ENCODE results near the gene CD28.

CD28 gene

DNA sequence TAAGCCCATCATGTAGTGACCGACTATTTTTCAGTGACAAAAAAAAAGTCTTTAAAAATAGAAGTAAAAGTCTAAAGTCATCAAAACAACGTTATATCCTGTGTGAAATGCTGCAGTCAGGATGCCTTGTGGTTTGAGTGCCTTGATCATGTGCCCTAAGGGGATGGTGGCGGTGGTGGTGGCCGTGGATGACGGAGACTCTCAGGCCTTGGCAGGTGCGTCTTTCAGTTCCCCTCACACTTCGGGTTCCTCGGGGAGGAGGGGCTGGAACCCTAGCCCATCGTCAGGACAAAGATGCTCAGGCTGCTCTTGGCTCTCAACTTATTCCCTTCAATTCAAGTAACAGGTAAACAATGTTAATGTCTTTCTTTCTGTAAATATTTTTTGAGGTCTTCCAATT, at the start of gene CD28:
Gene CD28, plus strand, starts transcription at position 237 of the 400 bp plus-strand sequence. Its CDS starts 58 bp downstream, at position 295.
- peak within 1 kb of the TSS; percentile 25 for H3K4me2 ChIP-seq (ENCODE audit: low read length)
- no peak within 1 kb of the TSS for H3K27ac ChIP-seq (ENCODE audit: low read depth, low read length, poor library complexity, severe bottlenecking)
- H3K9ac ChIP-seq (ENCODE audit: low read length), result no peak within 1 kb of the TSS

GRCh38 chr2:203659331-203660049, 46.9 kb upstream of the CD28 start:
- Histone ChIP-seq H3K4me2 (ENCODE audit: low read length) (no peak overlapping the region), H3K9me2 (ENCODE audit: low read depth, low read length) (no peaks in the 10 kb centered on the region), H2AFZ (ENCODE audit: low read length) (no peak overlapping the region), H3K27me3 (ENCODE audit: insufficient read depth, low read length) (no peaks in the 10 kb centered on the region), H3F3A (ENCODE audit: insufficient read depth, low read length) (no peaks in the 10 kb centered on the region), H4K20me1 (ENCODE audit: insufficient read depth, low read length) (no peaks in the 10 kb centered on the region), H3K79me2 (ENCODE audit: insufficient read depth, low read length) (no peaks in the 10 kb centered on the region), H3K36me3 (ENCODE audit: insufficient read depth, low read length) (no peaks in the 10 kb centered on the region), H3K4me1 (ENCODE audit: insufficient read depth, low read length, severe bottlenecking) (no peaks in the 10 kb centered on the region), H3K4me3 (ENCODE audit: low read depth, low read length, poor library complexity, severe bottlenecking) (no peak overlapping the region), H3K9ac (ENCODE audit: low read length) (no peak overlapping the region), H3K27ac (ENCODE audit: low read depth, low read length, poor library complexity, severe bottlenecking) (no peak overlapping the region), H3K9me3 (ENCODE audit: low read length) (no peaks in the 10 kb centered on the region)
- no peak for TF ChIP-seq CTCF (IDR thresholded peaks at IDR 0.05; ENCODE audit: low read length)
- no peak for TF ChIP-seq EZH2 (IDR thresholded peaks at IDR 0.05; ENCODE audit: borderline replicate concordance, low read length)

More for the DNA sequence above, at the start of gene CD28:
- Histone ChIP-seq H4K20me1 (ENCODE audit: insufficient read depth, low read length) (no peaks in the 10 kb centered on the region), H3K79me2 (ENCODE audit: insufficient read depth, low read length) (no peaks in the 10 kb centered on the region), H2AFZ (ENCODE audit: low read length) (no peak within 1 kb of the TSS), H3F3A (ENCODE audit: insufficient read depth, low read length) (no peaks in the 10 kb centered on the region), H3K4me1 (ENCODE audit: insufficient read depth, low read length, severe bottlenecking) (peaks cover 26% of the 10 kb centered on the region), H3K9me2 (ENCODE audit: low read depth, low read length) (no peaks in the 10 kb centered on the region), H3K9me3 (ENCODE audit: low read length) (peaks cover 6% of the 10 kb centered on the region; the same call in 1 of the 2 replicates), H3K27me3 (ENCODE audit: insufficient read depth, low read length) (no peaks in the 10 kb centered on the region), H3K4me3 (ENCODE audit: low read depth, low read length, poor library complexity, severe bottlenecking) (no peak within 1 kb of the TSS), H3K36me3 (ENCODE audit: insufficient read depth, low read length) (no peaks in the 10 kb centered on the region; the same call in 1 of the 2 replicates)
- no peak for TF ChIP-seq EZH2 (IDR thresholded peaks at IDR 0.05; ENCODE audit: borderline replicate concordance, low read length)
- TF ChIP-seq CTCF (IDR thresholded peaks at IDR 0.05; ENCODE audit: low read length), result no peak

DNA sequence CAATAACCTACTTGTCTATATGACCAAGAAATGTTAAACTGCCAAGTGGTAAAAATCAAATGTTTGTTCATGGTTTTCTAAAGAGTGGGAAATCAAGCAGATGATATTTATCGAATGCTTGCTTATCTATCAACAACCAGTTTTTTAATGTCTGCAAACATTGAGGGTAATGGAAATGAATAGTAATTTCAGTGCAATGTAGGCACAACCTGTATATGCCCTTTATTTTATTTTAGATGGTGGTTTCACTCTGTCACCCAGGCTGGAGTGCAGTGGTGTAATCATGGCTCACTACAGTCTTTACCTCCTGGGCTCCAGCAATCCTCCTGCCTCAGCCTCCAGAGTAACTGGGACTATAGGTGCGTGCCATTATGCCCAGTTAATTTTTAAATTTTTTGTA, 46.0 kb upstream of the CD28 start:
- H3F3A ChIP-seq (ENCODE audit: insufficient read depth, low read length), result no peaks in the 10 kb centered on the region

More for the DNA sequence above, 46.0 kb upstream of the CD28 start:
- Histone ChIP-seq H3K9me2 (ENCODE audit: low read depth, low read length) (no peaks in the 10 kb centered on the region), H3K9me3 (ENCODE audit: low read length) (no peaks in the 10 kb centered on the region), H3K27ac (ENCODE audit: low read depth, low read length, poor library complexity, severe bottlenecking) (no peak overlapping the region), H4K20me1 (ENCODE audit: insufficient read depth, low read length) (no peaks in the 10 kb centered on the region), H3K36me3 (ENCODE audit: insufficient read depth, low read length) (no peaks in the 10 kb centered on the region), H2AFZ (ENCODE audit: low read length) (no peak overlapping the region), H3K27me3 (ENCODE audit: insufficient read depth, low read length) (no peaks in the 10 kb centered on the region), H3K79me2 (ENCODE audit: insufficient read depth, low read length) (no peaks in the 10 kb centered on the region), H3K9ac (ENCODE audit: low read length) (no peak overlapping the region), H3K4me2 (ENCODE audit: low read length) (no peak overlapping the region), H3K4me3 (ENCODE audit: low read depth, low read length, poor library complexity, severe bottlenecking) (no peak overlapping the region), H3K4me1 (ENCODE audit: insufficient read depth, low read length, severe bottlenecking) (no peaks in the 10 kb centered on the region)
- TF ChIP-seq CTCF (IDR thresholded peaks at IDR 0.05; ENCODE audit: low read length), result no peak
- no peak for TF ChIP-seq EZH2 (IDR thresholded peaks at IDR 0.05; ENCODE audit: borderline replicate concordance, low read length)
